Measurements from ENCODE around the gene CD300LD.

- TF ChIP-seq CTCF (IDR thresholded peaks at IDR 0.05), result no peak
- TF ChIP-seq POLR2A (IDR thresholded peaks at IDR 0.05), result no peak
Observed at GRCh38 chr17:74604200-74604599, 12.1 kb upstream of the CD300LD start.
